Endometrium (tissue), 2 donors: Measurements from ENCODE around the gene SNX4.
"Not testable (repeated sequence)": the region's sequence is repeated elsewhere in the genome, so short reads cannot be mapped to it uniquely, and the experiment has no call there.

ENCODE experiments used
- FAIRE-seq: peaks from 2 replicates; lab custom pipeline; 2012; peaks lifted over from hg19 to GRCh38; lab: Jason Lieb, UNC
- donor health status: control.
- donor health status: control.

SNX4 gene

GRCh38 chr3:125462722-125463299 is 57.2 kb downstream of the SNX4 start:
- FAIRE-seq: no peak

- FAIRE-seq: no peak
Measured at GRCh38 chr3:125461896-125462295, 58.1 kb downstream of the SNX4 start.

- FAIRE-seq: no peak
Measured at GRCh38 chr3:125460233-125460632, 59.8 kb downstream of the SNX4 start.

- FAIRE-seq: no peak
Measured at GRCh38 chr3:125443923-125444322, 76.1 kb downstream of the SNX4 start.

- FAIRE-seq: no peak
Measured at GRCh38 chr3:125442506-125442905, 77.5 kb downstream of the SNX4 start.

GRCh38 chr3:125440970-125441369 is 79.0 kb downstream of the SNX4 start:
- FAIRE-seq: no peak

GRCh38 chr3:125440559-125440955 is 79.4 kb downstream of the SNX4 start:
- FAIRE-seq: no peak

- FAIRE-seq: no peak
Measured at GRCh38 chr3:125437631-125438435, 82.2 kb downstream of the SNX4 start.

- no peak for FAIRE-seq
Measured at GRCh38 chr3:125436921-125437320, 83.1 kb downstream of the SNX4 start.

GRCh38 chr3:125435231-125435630 is 84.8 kb downstream of the SNX4 start:
- no peak for FAIRE-seq

GRCh38 chr3:125434582-125435011 is 85.4 kb downstream of the SNX4 start:
- FAIRE-seq: no peak

- no peak for FAIRE-seq
Measured at GRCh38 chr3:125433611-125434041, 86.4 kb downstream of the SNX4 start.

- no peak for FAIRE-seq
Measured at GRCh38 chr3:125433091-125433534, 86.9 kb downstream of the SNX4 start.

- no peak for FAIRE-seq
Measured at GRCh38 chr3:125431912-125432790, 87.9 kb downstream of the SNX4 start.

- FAIRE-seq: no peak
Measured at GRCh38 chr3:125431391-125431790, 88.6 kb downstream of the SNX4 start.

- FAIRE-seq: no peak
Measured at GRCh38 chr3:125428216-125428830, 91.7 kb downstream of the SNX4 start.

- FAIRE-seq: no peak
Measured at GRCh38 chr3:125418306-125418705, 101.7 kb downstream of the SNX4 start.

GRCh38 chr3:125416235-125416634 is 103.8 kb downstream of the SNX4 start:
- no peak for FAIRE-seq

GRCh38 chr3:125414669-125415068 is 105.3 kb downstream of the SNX4 start:
- FAIRE-seq: no peak

GRCh38 chr3:125410922-125411321 is 109.1 kb downstream of the SNX4 start:
- FAIRE-seq: no peak

- no peak for FAIRE-seq
Measured at GRCh38 chr3:125406070-125406469, 113.9 kb downstream of the SNX4 start.

GRCh38 chr3:125405515-125405914 is 114.5 kb downstream of the SNX4 start:
- not testable (repeated sequence) for FAIRE-seq
